NOMO-1 treated with DMSO at 0.1 percent for 48 hours (cell line): ENCODE data around the gene RPL39L.
"Not testable (repeated sequence)": the region's sequence is repeated elsewhere in the genome, so short reads cannot be mapped to it uniquely, and the experiment has no call there.

Experiments
- DNase-seq: peaks from one replicate; lab custom pipeline; 2025; ENCODE audit not compliant: unreplicated experiment; lab: John Stamatoyannopoulos, UW

RPL39L gene

DNA sequence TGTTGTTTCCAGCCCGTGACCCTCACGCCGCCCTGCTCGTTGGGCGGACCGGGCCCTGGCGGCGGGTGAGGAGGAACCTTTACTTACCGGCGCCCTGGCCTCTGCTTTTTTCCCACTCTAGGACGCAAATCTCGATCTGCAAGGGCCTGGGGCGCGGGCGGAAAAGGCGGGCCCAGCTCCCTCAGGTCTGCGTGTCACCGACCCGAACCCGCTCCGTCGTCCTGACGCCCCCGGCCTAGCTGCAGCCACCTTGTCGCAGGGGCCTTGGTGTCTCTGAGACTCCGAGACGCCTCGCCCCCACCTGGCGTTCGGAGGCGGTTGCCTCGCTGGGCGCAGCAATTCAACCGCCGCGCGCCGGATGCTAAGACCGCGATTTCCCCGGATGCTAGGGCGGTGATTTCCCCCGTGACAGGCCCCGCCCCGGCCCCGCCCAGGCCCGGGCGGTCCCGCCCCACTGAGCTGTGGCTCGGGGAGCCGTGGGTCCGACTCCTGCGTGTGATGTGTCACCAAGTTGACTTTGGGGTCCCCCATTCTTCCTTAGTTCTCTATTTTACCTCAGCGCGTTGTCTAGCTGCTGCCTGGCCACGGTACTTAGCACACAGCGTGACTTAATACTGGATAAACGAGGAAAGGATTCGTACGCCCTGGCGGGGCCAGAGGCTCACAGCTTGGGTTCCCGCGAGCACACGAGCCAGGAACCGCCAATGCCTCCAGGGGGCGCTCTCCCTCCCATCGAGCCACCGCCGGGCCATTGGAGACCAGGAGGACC lies at the start of gene RPL39L:
Gene RPL39L (minus strand): TSS at position 371 of the 769 bp plus-strand sequence. CDS start 18,196 bp downstream, outside the sequence.
- DNase-seq, result peak; percentile 93

- peak; percentile 96 for DNase-seq
These were observed 49.6 kb upstream of the RPL39L start for GRCh38 chr3:187188931-187189330.

DNA sequence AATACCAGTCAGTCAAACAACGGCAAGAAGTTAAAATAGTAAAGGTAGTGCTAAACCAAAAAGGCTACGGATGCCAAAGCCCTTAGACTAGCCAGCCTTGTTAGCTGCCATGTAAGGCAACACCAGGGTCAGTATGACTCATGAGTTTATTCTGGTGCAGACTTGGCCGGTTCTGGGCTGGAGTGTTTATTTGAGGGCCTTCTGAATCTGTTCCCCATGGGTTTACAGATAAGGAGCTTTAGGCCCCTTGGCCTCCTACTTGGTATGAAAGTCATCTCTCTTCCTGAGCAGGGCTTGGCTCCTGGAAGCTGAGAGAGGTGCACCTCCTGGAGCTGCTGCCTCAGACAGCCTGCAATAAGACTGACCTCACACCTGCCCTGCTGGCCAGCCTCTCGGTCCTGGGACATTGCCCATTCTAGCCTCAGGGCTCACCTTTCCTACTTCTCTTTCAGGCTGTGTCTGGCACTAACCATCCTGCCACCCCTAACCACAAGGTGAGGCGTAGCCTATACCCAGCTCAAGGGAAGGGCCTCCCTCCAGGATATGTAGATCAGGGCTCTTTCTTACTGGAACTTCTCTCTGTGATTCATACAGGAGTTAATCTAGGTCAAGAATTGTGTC lies 47.6 kb upstream of the RPL39L start:
- peak; percentile 8 for DNase-seq

GRCh38 chr3:187186375-187186774 lies 47.1 kb upstream of the RPL39L start:
- no peak for DNase-seq

DNA sequence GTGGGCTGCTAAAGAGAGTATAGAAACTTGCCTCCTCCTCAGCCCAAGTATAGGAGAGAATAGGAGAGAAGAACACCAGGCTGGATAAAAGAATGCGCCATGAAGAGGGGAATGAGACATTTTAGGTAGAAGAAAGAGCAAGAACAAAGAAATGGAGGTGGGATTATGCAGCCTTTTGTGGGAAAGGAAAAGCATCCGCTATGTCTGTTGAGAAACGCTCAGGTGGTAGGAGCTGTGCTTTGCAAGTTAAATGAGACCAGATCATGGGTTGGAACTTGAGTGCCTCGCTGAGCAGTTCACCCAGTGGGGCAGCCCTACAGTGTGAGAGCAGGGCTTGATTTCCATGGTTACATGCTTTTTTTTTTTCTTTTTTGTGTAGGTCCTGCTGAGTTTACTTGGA lies 46.5 kb upstream of the RPL39L start:
- no peak for DNase-seq

DNA sequence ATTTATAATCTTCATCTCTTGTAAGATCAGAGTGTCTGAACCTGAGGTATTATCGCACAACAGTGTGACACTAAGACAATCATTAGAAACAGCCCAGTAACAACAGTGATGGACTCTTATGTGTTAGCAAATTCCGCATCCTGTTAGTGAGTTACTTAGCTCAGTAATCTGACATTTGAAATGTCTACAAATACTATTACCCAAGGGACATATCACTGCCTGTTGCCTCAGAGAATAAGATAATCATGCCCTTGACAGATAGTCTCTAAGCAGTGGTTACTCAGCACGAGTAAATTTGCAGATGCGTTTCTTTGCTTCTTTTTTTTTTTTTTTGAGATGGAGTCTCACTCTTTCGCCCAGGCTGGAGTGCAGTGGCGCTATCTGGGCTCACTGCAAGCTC lies 44.6 kb upstream of the RPL39L start:
- no peak for DNase-seq

DNA sequence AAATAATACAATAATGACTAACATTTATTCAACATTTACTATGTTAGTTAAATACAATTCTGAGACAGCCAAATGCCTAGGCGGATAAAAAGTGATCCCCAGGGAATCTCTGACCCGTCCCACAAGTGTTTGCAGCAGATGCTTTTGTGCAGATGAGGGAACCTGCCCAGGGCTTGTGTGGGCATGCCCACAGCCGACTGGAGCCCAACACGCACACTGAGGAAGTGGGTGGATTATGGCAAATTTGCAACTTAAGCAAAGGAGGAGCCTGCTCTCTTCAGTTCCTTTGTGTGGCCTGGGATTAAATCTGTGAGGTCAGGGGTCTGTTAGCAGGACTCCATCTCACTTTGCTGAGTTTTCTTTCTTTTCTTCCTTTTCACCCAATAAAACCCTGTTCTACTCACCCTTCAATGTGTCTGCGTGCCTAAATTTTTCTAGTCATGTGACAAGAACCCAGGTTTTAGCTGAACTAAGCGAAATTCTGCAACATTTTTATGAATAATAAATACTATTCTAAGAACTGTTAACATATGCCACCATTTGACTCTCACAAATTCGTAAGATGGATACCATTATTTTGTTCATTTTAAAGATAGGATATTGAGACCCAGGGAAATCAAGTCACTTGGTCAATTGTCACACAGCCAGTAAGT lies 44.0 kb upstream of the RPL39L start:
- peak; percentile 70 for DNase-seq

GRCh38 chr3:187181454-187182170 lies 42.3 kb upstream of the RPL39L start:
- DNase-seq, result no peak

DNA sequence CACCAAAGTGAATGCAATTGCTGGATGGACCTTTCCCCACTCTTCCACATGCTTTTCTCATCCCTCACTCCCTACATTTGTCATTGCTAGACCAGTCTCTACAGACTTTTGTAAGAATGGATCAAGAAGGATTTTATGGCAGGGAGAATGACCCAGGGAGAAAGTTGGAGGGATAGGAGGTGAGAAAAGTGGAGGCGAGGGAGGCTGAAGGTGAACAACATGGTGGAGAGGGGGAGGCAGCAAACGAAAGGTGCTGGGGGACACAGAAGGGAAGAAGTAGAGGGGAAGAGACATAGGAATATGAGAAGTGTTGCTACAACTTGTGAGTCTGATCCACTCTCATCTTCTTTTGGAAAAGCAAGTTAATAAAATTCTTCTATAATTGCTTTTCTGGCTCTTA lies 33.6 kb upstream of the RPL39L start:
- DNase-seq, result no peak

DNA sequence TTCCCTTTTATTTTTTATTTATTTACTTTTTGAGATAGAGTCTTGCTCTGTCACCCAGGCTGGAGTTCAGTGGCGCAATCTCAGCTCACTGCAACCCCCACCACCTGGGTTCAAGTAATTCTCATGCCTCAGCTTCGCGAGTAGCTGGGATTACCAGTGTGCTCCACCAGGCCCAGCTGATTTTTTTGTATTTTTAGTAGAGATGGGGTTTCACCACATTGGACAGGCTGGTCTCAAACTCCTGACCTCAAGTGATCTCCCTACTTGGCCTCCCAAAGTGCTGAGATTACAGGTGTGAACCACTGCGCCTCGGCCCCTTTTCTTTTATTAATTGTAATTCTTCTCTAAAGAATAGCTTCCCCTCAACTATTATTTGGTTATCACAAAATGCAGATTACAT lies 31.6 kb upstream of the RPL39L start:
- DNase-seq, result not testable (repeated sequence)

DNA sequence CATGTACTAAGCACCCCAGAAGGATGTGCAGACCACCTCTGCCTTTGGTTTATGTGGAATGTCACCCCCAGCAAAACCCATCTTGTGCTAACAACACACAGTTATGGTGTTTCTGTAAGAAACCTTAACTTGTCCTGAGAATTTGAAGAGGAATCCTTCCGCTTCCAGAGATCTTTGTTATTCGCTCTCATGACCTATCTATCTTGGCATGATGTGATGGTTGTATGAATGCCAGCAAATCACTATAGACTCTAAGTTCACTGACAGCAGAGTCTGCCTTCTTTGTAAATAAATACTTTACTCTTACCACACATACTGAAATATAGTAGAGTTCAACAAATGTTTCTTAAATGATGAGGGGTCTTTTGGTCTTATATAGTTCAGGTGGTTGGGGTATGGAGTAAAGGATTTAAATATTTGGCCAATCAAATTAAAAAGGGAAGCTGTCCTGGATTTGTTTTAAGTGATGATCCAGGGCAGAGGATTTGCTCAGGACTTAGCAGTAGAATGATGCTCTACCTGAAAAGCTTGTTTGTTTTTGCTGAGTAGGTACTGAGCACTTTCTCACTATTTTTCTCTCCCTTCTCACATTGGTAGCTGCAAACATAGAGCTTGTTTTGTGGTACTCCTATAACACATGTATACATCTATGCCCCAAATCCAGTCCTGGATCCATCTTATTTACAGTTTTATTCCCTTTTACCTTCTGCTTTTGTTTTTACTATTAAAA lies 30.1 kb upstream of the RPL39L start:
- DNase-seq, result no peak

DNA sequence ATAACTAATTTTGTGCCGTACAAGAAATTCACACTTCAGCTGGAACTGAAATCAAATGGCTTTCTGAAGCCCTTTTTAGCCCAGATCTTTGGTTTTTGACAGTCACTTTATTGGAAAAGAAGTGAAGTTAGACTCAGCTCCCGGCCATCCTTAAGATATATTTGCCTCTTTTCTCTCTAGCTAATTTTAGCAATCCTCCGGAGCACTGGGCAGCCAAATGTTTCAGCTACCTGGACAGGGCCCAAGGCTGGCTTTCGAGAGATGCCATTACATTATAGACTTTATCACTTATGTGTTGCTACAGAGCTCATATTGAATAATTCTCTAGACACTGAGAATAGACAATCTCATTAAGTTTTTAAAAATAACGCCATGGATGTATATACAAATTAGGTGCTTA lies 28.5 kb upstream of the RPL39L start:
- no peak for DNase-seq

GRCh38 chr3:187166750-187167149 lies 27.5 kb upstream of the RPL39L start:
- DNase-seq, result no peak

DNA sequence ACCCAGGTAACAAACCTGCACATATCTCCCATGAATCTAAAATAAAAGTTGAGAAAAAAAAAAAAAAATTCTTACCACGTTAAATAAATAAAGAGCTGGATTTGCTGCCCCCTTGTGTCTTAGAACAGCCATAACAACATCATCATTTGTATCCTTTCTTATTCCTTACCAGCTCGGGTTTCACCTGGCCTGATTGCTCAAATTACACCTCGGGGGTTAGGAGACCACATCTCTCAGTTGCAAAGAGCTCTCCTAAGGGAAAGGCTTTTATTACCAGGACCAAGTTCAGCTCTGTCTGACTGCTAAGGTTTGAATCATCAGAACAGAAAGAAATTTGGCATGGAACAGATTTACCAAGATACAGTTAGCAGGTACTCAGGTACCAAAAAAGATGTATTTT lies 25.8 kb upstream of the RPL39L start:
- DNase-seq, result peak; percentile 67

DNA sequence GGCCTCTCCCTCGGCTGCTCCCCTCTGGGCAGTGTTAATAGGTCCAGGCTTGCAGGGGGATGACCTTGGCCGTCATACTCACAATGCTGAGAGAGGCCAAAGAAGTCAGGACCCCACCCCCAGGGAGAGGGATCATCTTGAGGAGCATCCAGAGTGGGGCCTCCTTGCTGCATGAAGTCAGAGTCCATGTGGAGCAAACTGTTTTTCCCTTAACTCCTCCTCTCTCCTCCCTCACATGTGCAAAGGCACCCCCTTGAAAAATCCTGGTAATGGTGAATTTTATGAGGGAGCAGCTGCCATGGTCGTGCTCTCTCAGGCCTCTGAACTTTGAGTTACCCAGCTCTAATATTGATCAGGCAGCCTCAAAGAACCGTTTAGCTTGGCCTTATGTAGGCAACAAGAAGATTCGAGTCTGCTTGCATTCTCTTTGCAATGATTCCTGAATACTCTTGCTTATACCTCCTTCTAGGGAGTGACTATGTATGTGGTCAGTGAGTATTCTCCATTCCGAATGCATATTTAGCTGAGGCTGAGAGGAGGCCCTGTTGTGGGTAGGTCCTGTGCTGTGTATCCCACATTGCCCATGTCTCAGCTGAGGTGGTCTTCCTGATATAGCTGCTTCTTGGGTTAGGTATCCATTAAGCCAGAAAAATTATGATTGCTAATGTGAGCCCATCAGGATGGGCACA lies 23.1 kb upstream of the RPL39L start:
- DNase-seq, result no peak

DNA sequence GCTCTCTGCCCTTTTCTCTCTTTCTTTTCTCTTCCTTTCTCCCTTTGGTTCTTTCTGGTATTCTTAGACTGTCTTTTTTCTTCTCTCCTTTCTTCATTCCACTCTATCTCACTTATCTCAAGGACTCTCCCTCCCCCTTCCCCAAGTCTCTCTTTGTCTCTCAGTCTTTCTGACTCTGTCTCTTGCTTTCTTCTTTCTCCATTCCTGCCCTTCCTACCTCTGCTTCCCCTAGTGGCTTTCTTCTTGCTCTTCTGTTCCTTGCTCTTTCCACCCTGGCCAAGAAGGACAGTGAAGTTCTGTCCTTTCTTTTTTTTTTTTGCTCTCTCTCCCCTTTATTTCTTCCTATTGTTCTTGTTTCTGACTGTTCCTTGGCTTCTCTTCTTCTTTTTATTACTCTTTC lies 22.3 kb upstream of the RPL39L start:
- DNase-seq, result no peak

- DNase-seq, result peak; percentile 16
These were observed 11.3 kb upstream of the RPL39L start for GRCh38 chr3:187150599-187150998.

- no peak for DNase-seq
These were observed 10.9 kb upstream of the RPL39L start for GRCh38 chr3:187150186-187150585.

- DNase-seq, result no peak
These were observed 7.1 kb upstream of the RPL39L start for GRCh38 chr3:187146389-187146788.

- no peak for DNase-seq
These were observed 6.0 kb upstream of the RPL39L start for GRCh38 chr3:187145149-187145895.
